Activated CD4-positive, alpha-beta T cell treated with anti-CD3 and anti-CD28 coated beads, Interleukin-2, amount 50 U/mL, for 1 hour (primary cell): ENCODE results near the gene NUDC.

Experiments used
- DNase-seq: peaks from one replicate; pipeline ENCODE4 v3.0.0-alpha.2; 2020

The NUDC gene

DNA sequence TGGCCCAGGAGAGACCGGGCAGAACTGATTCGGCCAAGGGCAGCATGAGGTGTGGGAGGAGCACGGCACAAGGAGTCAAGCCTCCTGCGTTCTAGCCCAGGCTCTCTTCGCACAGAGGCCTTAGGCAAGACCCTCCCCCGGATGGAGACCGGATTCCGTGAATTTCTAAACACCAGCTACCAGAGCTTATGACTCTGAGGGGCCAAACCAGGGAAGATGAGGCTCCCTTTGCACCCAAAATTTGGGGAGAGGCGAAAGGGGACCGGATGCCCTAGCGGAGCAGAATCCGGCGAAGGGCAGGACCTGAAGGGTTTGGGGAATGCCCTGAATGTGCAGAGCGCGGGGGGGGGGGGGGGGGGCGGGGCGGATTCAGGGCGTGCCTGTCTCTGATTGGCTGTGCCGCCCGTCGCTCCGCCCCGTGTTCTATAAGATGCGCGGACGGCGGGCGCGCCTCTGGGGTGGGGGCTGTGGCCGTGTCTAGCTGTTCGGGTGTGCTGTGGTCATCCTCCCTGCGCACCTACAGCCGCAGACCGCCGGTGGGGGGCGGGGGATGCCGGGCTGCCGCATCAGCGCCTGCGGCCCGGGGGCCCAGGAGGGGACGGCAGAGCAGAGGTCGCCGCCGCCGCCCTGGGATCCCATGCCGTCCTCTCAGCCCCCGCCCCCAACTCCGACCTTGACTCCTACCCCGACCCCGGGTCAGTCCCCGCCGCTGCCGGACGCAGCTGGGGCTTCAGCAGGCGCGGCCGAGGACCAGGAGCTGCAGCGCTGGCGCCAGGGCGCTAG is 71.9 kb downstream of the NUDC start, which contains the start of gene TRNP1:
TSS of gene TRNP1 (plus strand) at position 456 of the 783 bp plus-strand sequence. CDS start at position 551, 95 bp downstream.
- peak; percentile 67 for DNase-seq

DNA sequence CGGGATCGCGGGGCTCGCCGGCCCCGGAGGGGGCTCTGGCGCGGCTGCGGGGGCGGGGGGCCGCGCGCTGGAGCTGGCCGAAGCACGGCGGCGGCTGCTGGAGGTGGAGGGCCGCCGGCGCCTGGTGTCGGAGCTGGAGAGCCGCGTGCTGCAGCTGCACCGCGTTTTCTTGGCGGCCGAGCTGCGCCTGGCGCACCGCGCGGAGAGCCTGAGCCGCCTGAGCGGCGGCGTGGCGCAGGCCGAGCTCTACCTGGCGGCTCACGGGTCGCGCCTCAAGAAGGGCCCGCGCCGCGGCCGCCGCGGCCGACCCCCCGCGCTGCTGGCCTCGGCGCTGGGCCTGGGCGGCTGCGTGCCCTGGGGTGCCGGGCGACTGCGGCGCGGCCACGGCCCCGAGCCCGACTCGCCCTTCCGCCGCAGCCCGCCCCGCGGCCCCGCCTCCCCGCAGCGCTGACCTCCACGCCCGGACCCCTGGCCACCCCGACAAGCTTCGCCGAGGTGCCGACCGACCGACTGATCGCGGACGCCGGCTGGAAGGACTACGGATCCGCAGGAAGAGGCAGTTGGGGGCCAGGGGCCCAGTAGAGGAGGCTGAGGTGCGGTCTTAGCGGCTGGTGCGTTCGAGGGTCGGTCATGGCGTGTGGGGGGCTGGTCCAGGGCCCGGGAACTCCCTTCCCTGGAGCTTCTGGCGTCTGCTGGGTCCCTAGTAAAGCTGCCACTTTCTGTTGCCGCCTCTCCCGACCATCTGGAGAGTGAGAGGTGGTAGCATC is 72.7 kb downstream of the NUDC start:
- peak; percentile 28 for DNase-seq

DNA sequence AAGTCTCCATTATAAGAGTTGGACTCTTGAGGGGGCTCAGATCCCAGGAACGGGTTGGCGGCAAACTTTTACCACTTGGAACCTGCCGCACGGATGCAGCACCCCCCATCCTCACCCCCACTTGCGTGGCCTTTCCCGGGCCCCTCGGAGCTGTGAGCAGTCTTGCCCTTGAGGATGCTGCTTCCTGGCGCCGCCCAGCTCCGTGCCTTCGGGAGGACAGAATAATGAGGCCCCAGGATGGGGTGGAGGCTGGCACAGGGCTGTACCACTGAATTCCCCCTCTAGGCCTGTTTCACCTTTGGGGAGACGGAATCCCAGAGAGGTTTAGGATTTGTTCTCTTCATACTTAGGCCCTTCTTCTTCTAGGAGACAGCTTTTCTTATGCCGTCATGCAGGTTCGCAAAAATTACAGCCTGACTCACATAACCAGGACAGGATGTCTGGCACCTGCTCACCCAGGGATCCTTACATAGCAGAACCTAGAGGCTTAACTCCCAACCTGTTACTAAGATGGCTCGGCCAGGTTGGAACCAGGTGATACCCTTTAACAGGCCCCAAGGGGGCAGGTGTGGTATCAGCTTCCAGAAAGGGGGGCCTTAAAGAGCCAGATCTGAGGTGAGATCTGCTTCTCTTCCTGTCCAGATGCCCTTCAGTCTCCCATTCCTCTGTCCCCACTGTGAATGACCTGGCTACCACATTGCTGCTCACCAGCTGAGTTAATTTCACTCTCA is 73.4 kb downstream of the NUDC start:
- no peak for DNase-seq

DNA sequence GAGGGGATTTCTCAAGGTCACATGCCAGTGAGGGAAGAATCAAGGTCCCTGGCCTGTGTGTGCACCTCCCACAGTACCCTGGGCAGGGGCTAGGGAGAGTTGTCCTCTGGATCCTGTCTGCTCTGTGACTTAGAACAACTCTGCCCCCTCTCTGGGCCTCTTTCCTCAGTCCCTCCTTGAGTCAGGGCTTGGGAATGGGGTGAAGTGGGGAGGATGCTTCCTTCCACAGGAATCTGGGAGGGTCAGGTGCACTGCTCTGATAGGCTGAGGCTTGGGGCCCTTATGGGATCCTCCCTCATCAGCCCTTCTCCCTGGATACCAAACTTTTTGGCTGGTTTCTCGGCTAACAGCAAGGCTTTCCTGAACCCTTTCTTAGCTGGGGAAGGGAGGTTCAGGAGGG is 74.5 kb downstream of the NUDC start:
- DNase-seq, result no peak
